HepG2 (cell line): ENCODE measurements around the gene RSPRY1. TPM values are rescaled to one million over a fixed set of nuclear protein-coding genes. Genes with fewer than 3 reads are reported as not detected.

Experiments
- ATAC-seq: fragments of 200-7000 bp; cut with Tn5 transposase; 3 replicates; pipeline ENCODE4 v1.9.1; 2020; ENCODE audit warnings: mild to moderate bottlenecking, moderate library complexity
- BruUV-seq: library from RNA; stranded (reverse); fragments of 400-500 nt; replicated peaks from 2 replicates; lab custom pipeline; 2021; lab: Mats Ljungman, UMichigan
- CTCF ChIA-PET: fragments of 300-600 bp; formaldehyde crosslinking; extraction: SDS; loops from one replicate; lab custom pipeline; 2021; ENCODE audit warnings: low total read pairs, inconsistent platforms, low intra/inter-chr PET ratio; lab: Yijun Ruan, JAX
- POLR2A ChIA-PET: fragments of 350-600 bp; sonication (Branson Sonifier 250); formaldehyde crosslinking; loops from one replicate; lab custom pipeline; 2020; ENCODE audit warnings: antibody characterized with exemption, inconsistent platforms; lab: Yijun Ruan, JAX
- DNase-seq: peaks from one replicate; pipeline ENCODE4 v3.0.0-alpha.2; 2015; ENCODE audit warnings: low spot score
- FAIRE-seq: peaks from 3 replicates; lab custom pipeline; 2011; peaks lifted over from hg19 to GRCh38; lab: Jason Lieb, UNC
- H2AFZ ChIP-seq: one replicate; pipeline ENCODE4 v1.6.1; 2011; ENCODE audit warnings: low read length, inconsistent platforms
- H3K27ac ChIP-seq: fragments of 300-600 bp; 3 replicates; pipeline ENCODE4 v1.8.0; 2011; ENCODE audit warnings: mixed run types, mild to moderate bottlenecking, mixed read lengths, low read length, inconsistent platforms; ENCODE audit not compliant: insufficient read depth; ENCODE audit errors: extremely low read length
- H3K27me3 ChIP-seq, 2 experiments: fragments of 200-600 bp in 1 of 2; 2 replicates in 1 of 2; 3 replicates in 1 of 2; pipeline versions ENCODE4 v1.6.0 to v1.8.0; 2011; ENCODE audit warnings: low read length in 2 of 2, mild to moderate bottlenecking in 2 of 2, moderate library complexity in 2 of 2, inconsistent platforms in 1 of 2; ENCODE audit not compliant: insufficient read depth in 2 of 2, control insufficient read depth in 1 of 2
- H3K36me3 ChIP-seq, 2 experiments: fragments of 200-600 bp in 1 of 2; replicated peaks in 1 of 2; 2 replicates in 1 of 2; 3 replicates in 1 of 2; pipeline versions ENCODE4 v1.5.1 to v1.8.0; 2011; ENCODE audit warnings: low read length in 2 of 2, inconsistent platforms in 1 of 2; ENCODE audit not compliant: insufficient read depth in 2 of 2, control insufficient read depth in 1 of 2
- H3K4me1 ChIP-seq: 2 replicates; pipeline ENCODE4 v1.5.1; 2012; ENCODE audit warnings: low read length, inconsistent platforms; ENCODE audit not compliant: insufficient read depth
- H3K4me2 ChIP-seq: 2 replicates; pipeline ENCODE4 v1.6.0; 2011; ENCODE audit warnings: low read depth, low read length, inconsistent platforms
- H3K4me3 ChIP-seq, 3 experiments: fragments of 200-600 bp in 1 of 3; sonication (generic), shearing (Covaris generic) in 1 of 3; replicated peaks in 1 of 3; 2 replicates each; pipeline ENCODE4 v1.5.1; 2011 to 2016; ENCODE audit warnings: low read length in 3 of 3, inconsistent platforms in 2 of 3, low read depth in 2 of 3, mild to moderate bottlenecking in 2 of 3, control low read depth in 1 of 3, mixed read lengths in 1 of 3; ENCODE audit not compliant: insufficient read depth in 1 of 3
- H3K79me2 ChIP-seq: one replicate; pipeline ENCODE4 v1.6.1; 2011; ENCODE audit warnings: low read length, inconsistent platforms; ENCODE audit not compliant: insufficient read depth
- H3K9ac ChIP-seq: 2 replicates; pipeline ENCODE4 v1.6.0; 2011; ENCODE audit warnings: mild to moderate bottlenecking, low read depth, low read length, inconsistent platforms; ENCODE audit not compliant: insufficient read depth
- H3K9me3 ChIP-seq: 2 replicates; pipeline ENCODE4 v1.5.1; 2012; ENCODE audit warnings: mild to moderate bottlenecking, low read length
- H4K20me1 ChIP-seq: 2 replicates; pipeline ENCODE4 v1.6.0; 2011; ENCODE audit warnings: inconsistent platforms, mild to moderate bottlenecking, low read length, moderate library complexity; ENCODE audit not compliant: insufficient read depth
- AGO2 ChIP-seq: fragments of 200-400 bp; formaldehyde crosslinking; optimal IDR thresholded peaks from 2 replicates; pipeline ENCODE3; 2017; ENCODE audit warnings: mild to moderate bottlenecking, low read depth, low read length, moderate library complexity
- BORCS8-MEF2B ChIP-seq: sonication (generic); formaldehyde crosslinking; IDR thresholded peaks from 2 replicates; pipeline ENCODE4 v1.8.0; 2022; ENCODE audit warnings: mild to moderate bottlenecking, missing genetic modification reagents
- CENPT ChIP-seq: sonication (generic); formaldehyde crosslinking; IDR thresholded peaks from 2 replicates; pipeline ENCODE4 v1.8.0; 2022; ENCODE audit warnings: low read depth, mild to moderate bottlenecking, moderate library complexity, missing genetic modification reagents
- HNF4G ChIP-seq, 2 experiments: sonication (generic) in 1 of 2; formaldehyde crosslinking in 1 of 2; IDR thresholded peaks; 2 replicates each; pipeline versions ENCODE4 v1.4.0 to v1.6.1; 2011 to 2020; ENCODE audit warnings: borderline replicate concordance in 2 of 2, low read depth in 2 of 2, mild to moderate bottlenecking in 2 of 2, low read length in 1 of 2, missing genetic modification reagents in 1 of 2, moderate library complexity in 1 of 2
- JDP2 ChIP-seq: sonication (generic); formaldehyde crosslinking; IDR thresholded peaks from 2 replicates; pipeline ENCODE4 v1.8.1; 2022; ENCODE audit warnings: missing genetic modification reagents, borderline replicate concordance
- JUND ChIP-seq: sonication (generic); formaldehyde crosslinking; IDR thresholded peaks from 2 replicates; pipeline ENCODE4 v1.8.0; 2022; ENCODE audit warnings: mild to moderate bottlenecking, missing genetic modification reagents
- MED13 ChIP-seq: sonication (generic); formaldehyde crosslinking; IDR thresholded peaks from 2 replicates; pipeline ENCODE4 v1.5.0; 2020; ENCODE audit warnings: missing genetic modification reagents
- MTERF4 ChIP-seq: sonication (generic); formaldehyde crosslinking; IDR thresholded peaks from 2 replicates; pipeline ENCODE4 v1.8.0; 2023; ENCODE audit warnings: mild to moderate bottlenecking, missing genetic modification reagents
- NFAT5 ChIP-seq: sonication (generic); formaldehyde crosslinking; IDR thresholded peaks from 2 replicates; pipeline ENCODE4 v1.4.0; 2020; ENCODE audit warnings: missing genetic modification reagents
- POLR2G ChIP-seq: fragments of 200-400 bp; formaldehyde crosslinking; IDR thresholded peaks from 2 replicates; pipeline ENCODE4 v1.6.1; 2018; ENCODE audit warnings: mild to moderate bottlenecking, low read depth, low read length, moderate library complexity
- RORA ChIP-seq: sonication (generic); formaldehyde crosslinking; IDR thresholded peaks from 2 replicates; pipeline ENCODE4 v1.5.0; 2020; ENCODE audit warnings: mild to moderate bottlenecking, missing genetic modification reagents, moderate library complexity
- SIX1 ChIP-seq: sonication (generic); formaldehyde crosslinking; IDR thresholded peaks from 2 replicates; pipeline ENCODE4 v1.4.0; 2020; ENCODE audit warnings: missing genetic modification reagents, borderline replicate concordance
- ZFP36L1 ChIP-seq: sonication (generic); formaldehyde crosslinking; IDR thresholded peaks from 2 replicates; pipeline ENCODE4 v1.8.0; 2022; ENCODE audit warnings: mild to moderate bottlenecking, missing genetic modification reagents, moderate library complexity
- ZNF230 ChIP-seq: sonication (generic); formaldehyde crosslinking; IDR thresholded peaks from 2 replicates; pipeline ENCODE4 v1.4.0; 2020; ENCODE audit warnings: mild to moderate bottlenecking, missing genetic modification reagents
- ZNF263 ChIP-seq: sonication (generic); formaldehyde crosslinking; IDR thresholded peaks from 2 replicates; pipeline ENCODE4 v1.4.0; 2020; ENCODE audit warnings: missing genetic modification reagents
- WGBS: methylation state at CpG from one replicate; pipeline ENCODE4 v1.1.6; 2017; ENCODE audit warnings: low lambda C conversion rate; 5-methylcytosine and 5-hydroxymethylcytosine counted together
- in situ Hi-C: cut with HindIII; loops from 2 replicates; pipeline ENCODE4 v1.10.0; 2017; ENCODE audit warnings: low pct_unique_long_range_greater_than_20kb; ENCODE audit not compliant: extremely low pct_ligation_motif_present
- intact Hi-C: fragments of 100-400 bp; cut with micrococcal nuclease; formaldehyde crosslinking; loops from one replicate; pipeline ENCODE4 v1.10.0; 2022; ENCODE audit not compliant: unreplicated experiment
- polyA plus RNA-seq, 8 experiments: library from polyadenylated mRNA; depleted of rRNA in 3 of 8; stranded (reverse) in 7 of 8; unstranded in 1 of 8; fragments of >200 nt; fragmentation: Illumina TruSeq in 4 of 8; extraction: Trizol in 4 of 8; gene quantifications; 2 replicates each; pipeline versions ENCODE4 v1.2.1 to v1.2.3, GENCODE V29; 2011 to 2016; ENCODE audit warnings: low read depth in 4 of 8, missing spikeins in 1 of 8, mixed read lengths in 1 of 8; ENCODE audit not compliant: insufficient read depth in 1 of 8
- total RNA-seq, 5 experiments: library from RNA; depleted of rRNA; stranded (reverse); fragments of >200 nt; fragmentation: Illumina TruSeq; extraction: Trizol; gene quantifications; 2 replicates each; pipeline ENCODE4 v1.2.3, GENCODE V29; 2016; ENCODE audit warnings: low read depth in 1 of 5

Gene RSPRY1
- total and polyA plus RNA-seq, 2 of the 13 experiments (the other 11 are each of a cell fraction or from before 2014, with no cell fraction given): 53.4 to 61.0 TPM

- TF ChIP-seq MTERF4 (CRISPR knock-in tag) (no peak), RORA (CRISPR knock-in tag) (no peak), ZNF230 (no peak), ZFP36L1 (CRISPR knock-in tag) (no peak), MED13 (CRISPR knock-in tag) (no peak), SIX1 (no peak), BORCS8-MEF2B (CRISPR knock-in tag) (no peak)
These were observed 69.7 kb downstream of the RSPRY1 start (continued) for GRCh38 chr16:57255686-57256415.

- H3K4me1 ChIP-seq: peaks cover 23% of the 10 kb centered on the region
- in situ Hi-C loops: no loop called here
- H3K4me3 ChIP-seq: no peak overlapping the region
- ChIA-PET CTCF (no interaction called here), POLR2A (no interaction called here)
- peaks cover 34 to 59% of the 10 kb centered on the region in 2 experiments for H3K36me3 ChIP-seq
- H2AFZ ChIP-seq: no peak overlapping the region
- intact Hi-C loops: no loop called here
- H3K79me2 ChIP-seq: no peaks in the 10 kb centered on the region
- DNase-seq (no peak), FAIRE-seq (no peak), ATAC-seq (no peak; the same call in 2 of the 3 replicates)
- no peaks in the 10 kb centered on the region for H3K9me3 ChIP-seq
- no peak overlapping the region for H3K4me2 ChIP-seq
- H3K27ac ChIP-seq: no peak overlapping the region
- H4K20me1 ChIP-seq: no peaks in the 10 kb centered on the region
- H3K27me3 ChIP-seq: no peaks in the 10 kb centered on the region
- no TSS peak for BruUV-seq
- H3K9ac ChIP-seq: no peak overlapping the region
- WGBS: 93% methylated on average over 11 of the region's 16 CpGs
- TF ChIP-seq HNF4G (IDR thresholded peaks at IDR 0.05; ENCODE audit: borderline replicate concordance, low read depth, low read length): no peak
- no peak for TF ChIP-seq HNF4G (CRISPR knock-in tag; IDR thresholded peaks at IDR 0.05; ENCODE audit: borderline replicate concordance, low read depth)
- TF ChIP-seq AGO2: peak; percentile 69
- TF ChIP-seq CENPT (CRISPR knock-in tag): no peak
- peak; percentile 26; the same call in 1 of the 2 replicates for TF ChIP-seq POLR2G
- TF ChIP-seq NFAT5 (CRISPR knock-in tag): no peak
- no peak for TF ChIP-seq JDP2 (CRISPR knock-in tag)
- TF ChIP-seq ZNF263 (CRISPR knock-in tag): no peak
- no peak for TF ChIP-seq JUND
These were observed 70.7 kb downstream of the RSPRY1 start for GRCh38 chr16:57256601-57257395.
